Breast epithelium (tissue), 4 donors: Measurements from ENCODE around the gene SPG7. TPM values are rescaled to one million over a fixed set of nuclear protein-coding genes. Genes with fewer than 3 reads are reported as not detected.

Experiments used
- DNase-seq, 2 donors: peaks; one replicate each; pipeline ENCODE4 v3.0.0-alpha.2; 2019; ENCODE audit warnings: low spot score in 2 of 2
- H3K27ac ChIP-seq, 2 donors: fragments of 200-600 bp; sonication (generic) in 1 of 2; one replicate each; pipeline ENCODE4 v1.5.1; 2016 to 2019; ENCODE audit warnings: mild to moderate bottlenecking in 1 of 2
- H3K27me3 ChIP-seq, 2 donors: fragments of 200-600 bp; sonication (generic) in 1 of 2; one replicate each; pipeline versions ENCODE4 v1.5.1 to v1.6.0; 2017 to 2019; ENCODE audit warnings: control low read depth in 1 of 2, mild to moderate bottlenecking in 1 of 2
- H3K36me3 ChIP-seq: fragments of 200-600 bp; one replicate; pipeline ENCODE4 v1.5.1; 2019
- H3K4me1 ChIP-seq, 2 donors: fragments of 200-600 bp; sonication (generic); one replicate each; pipeline ENCODE4 v1.5.1; 2016 to 2019; ENCODE audit warnings: control low read depth in 1 of 2
- H3K4me3 ChIP-seq, 3 donors: fragments of 200-600 bp; sonication (generic); 1 replicate in 2 of 3; 2 replicates in 1 of 3; pipeline ENCODE4 v1.5.1; 2016 to 2019; ENCODE audit warnings: mild to moderate bottlenecking in 3 of 3, moderate library complexity in 2 of 3
- H3K9me3 ChIP-seq, 2 donors: fragments of 200-600 bp; sonication (generic) in 1 of 2; one replicate each; pipeline ENCODE4 v1.5.1; 2016 to 2019; ENCODE audit warnings: control low read depth in 1 of 2
- POLR2A ChIP-seq: fragments of 450-650 bp; IDR thresholded peaks from one replicate; pipeline ENCODE4 v1.6.1; 2016; ENCODE audit warnings: antibody characterized with exemption, mild to moderate bottlenecking, moderate library complexity
- POLR2AphosphoS5 ChIP-seq, 3 donors: sonication (generic); formaldehyde crosslinking; IDR thresholded peaks; one replicate each; pipeline ENCODE4 v1.6.1; 2017; ENCODE audit warnings: antibody characterized with exemption in 3 of 3
- intact Hi-C: fragments of 100-400 bp; cut with DNase I; formaldehyde crosslinking; loops from one replicate; pipeline ENCODE4 v1.15.1; 2023; ENCODE audit warnings: low total_unique reads
- total RNA-seq, 3 donors: library from RNA; depleted of rRNA; stranded (reverse); fragments of >200 nt; gene quantifications; one replicate each; pipeline ENCODE4 v1.1.0, GENCODE V29; 2016
- TF ChIP-seq, protein P1 (sequence below), 3 donors: fragments of 450-650 bp; IDR thresholded peaks; one replicate each; pipeline ENCODE4 v1.5.1; 2016 to 2017; ENCODE audit warnings: antibody characterized with exemption in 3 of 3, mild to moderate bottlenecking in 3 of 3, moderate library complexity in 3 of 3

Gene SPG7
- total RNA-seq, 3 donors from 2014 or later, result 104 to 126 (median 118) TPM

DNA sequence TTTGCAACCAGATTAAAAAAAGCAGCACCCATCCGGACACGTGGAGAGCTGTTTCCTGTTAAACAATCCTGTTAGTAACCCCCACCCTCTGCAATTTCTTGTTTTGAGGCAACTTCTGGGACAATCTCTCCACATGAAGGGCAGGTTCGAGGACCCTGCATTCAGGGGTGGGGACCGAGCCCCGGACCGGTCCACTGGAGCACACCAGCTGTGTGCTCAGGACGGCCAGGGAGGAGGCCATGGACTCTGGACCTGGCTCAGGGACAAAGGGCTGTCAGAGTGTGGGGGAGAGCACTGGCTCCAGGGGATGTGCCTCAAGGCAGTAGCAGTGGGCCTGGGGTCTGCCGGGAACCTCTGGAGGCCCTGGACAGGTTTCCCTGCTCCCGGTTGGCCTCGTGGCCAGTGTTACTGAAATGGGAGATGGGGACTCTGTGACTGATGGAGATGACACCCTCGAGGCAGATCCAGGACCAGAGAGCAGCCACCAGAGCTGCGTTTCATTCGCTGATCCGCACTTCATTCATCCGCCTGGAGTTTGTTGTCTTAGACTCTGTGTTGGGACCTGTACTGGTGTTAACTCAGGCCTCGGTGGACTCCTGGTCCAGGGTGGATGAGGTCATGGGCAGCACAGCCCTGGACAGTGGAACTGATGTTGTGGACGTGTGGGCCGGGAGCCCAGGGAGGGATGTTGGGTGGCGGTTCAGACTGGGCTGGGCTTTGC lies 64.4 kb downstream of the SPG7 start:
- intact Hi-C loops, result no loop called here
- H3K27me3 ChIP-seq, result peaks cover 13 to 59% of the 10 kb centered on the region in 2 donors
- no peak for DNase-seq
- no peak overlapping the region for H3K27ac ChIP-seq
- H3K36me3 ChIP-seq, result no peaks in the 10 kb centered on the region
- TF ChIP-seq POLR2A, result no peak
- TF ChIP-seq POLR2AphosphoS5 (IDR thresholded peaks at IDR 0.05), result no peak
- TF ChIP-seq, protein P1, sequence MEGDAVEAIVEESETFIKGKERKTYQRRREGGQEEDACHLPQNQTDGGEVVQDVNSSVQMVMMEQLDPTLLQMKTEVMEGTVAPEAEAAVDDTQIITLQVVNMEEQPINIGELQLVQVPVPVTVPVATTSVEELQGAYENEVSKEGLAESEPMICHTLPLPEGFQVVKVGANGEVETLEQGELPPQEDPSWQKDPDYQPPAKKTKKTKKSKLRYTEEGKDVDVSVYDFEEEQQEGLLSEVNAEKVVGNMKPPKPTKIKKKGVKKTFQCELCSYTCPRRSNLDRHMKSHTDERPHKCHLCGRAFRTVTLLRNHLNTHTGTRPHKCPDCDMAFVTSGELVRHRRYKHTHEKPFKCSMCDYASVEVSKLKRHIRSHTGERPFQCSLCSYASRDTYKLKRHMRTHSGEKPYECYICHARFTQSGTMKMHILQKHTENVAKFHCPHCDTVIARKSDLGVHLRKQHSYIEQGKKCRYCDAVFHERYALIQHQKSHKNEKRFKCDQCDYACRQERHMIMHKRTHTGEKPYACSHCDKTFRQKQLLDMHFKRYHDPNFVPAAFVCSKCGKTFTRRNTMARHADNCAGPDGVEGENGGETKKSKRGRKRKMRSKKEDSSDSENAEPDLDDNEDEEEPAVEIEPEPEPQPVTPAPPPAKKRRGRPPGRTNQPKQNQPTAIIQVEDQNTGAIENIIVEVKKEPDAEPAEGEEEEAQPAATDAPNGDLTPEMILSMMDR (IDR thresholded peaks at IDR 0.05), result no peak
- H3K4me3 ChIP-seq, result no peak overlapping the region
- H3K9me3 ChIP-seq, result no peaks in the 10 kb centered on the region
- H3K4me1 ChIP-seq, result peaks cover 8 to 12% of the 10 kb centered on the region in 2 donors

DNA sequence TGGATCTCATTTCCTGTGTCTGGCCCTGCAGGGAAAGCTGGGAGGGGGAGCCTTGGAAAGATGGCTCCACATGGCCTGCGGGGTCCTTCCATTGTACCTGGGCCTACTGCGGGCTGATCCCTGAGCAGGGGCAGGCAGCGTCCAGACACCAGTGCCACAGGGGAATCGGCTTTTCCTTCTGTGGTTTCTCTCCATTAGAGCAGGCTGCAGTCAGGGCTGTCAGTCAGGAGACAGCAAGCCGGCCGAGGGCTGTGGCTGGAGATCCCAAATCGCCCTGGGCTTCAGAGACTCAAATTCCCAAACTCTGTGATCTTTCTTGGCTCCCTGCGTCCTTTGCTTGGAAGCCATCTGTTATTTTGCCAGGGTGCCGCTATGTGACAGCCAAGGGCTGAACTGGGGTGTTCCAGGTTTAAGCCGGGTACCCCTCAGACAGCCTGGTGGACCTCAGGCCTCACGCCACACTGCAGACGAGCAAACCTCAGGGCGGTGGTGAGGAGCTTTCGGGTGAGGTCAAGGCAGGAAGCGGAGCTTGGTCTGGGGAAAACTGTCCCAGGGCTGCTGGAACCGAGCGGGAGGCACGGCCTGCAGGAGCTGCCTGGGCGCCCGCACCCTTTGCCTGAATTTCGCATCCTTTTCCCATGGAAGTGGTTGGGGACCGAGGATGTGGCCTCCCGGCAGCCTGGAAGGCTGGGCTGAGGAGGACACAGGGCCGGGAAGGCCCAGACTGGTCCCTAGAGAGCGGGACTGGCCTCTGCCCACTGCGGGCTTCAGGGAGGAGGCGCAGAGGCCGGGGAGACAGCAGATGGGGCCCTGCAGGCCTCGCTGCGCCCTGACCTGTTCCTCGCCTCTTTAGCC lies 65.8 kb downstream of the SPG7 start:
- Histone ChIP-seq H3K36me3 (no peaks in the 10 kb centered on the region), H3K27ac (no peak overlapping the region), H3K9me3 (no peaks in the 10 kb centered on the region), H3K27me3 (peaks cover 13 to 57% of the 10 kb centered on the region in 2 donors), H3K4me1 (peaks cover 8 to 12% of the 10 kb centered on the region in 2 donors), H3K4me3 (peak overlapping the region; percentile 6 to 65 (median 41))
- intact Hi-C loops, result no loop called here
- TF ChIP-seq, protein P1 (IDR thresholded peaks at IDR 0.05), result no peak
- TF ChIP-seq POLR2AphosphoS5 (IDR thresholded peaks at IDR 0.05), result no peak
- no peak for TF ChIP-seq POLR2A
- DNase-seq, result no peak

DNA sequence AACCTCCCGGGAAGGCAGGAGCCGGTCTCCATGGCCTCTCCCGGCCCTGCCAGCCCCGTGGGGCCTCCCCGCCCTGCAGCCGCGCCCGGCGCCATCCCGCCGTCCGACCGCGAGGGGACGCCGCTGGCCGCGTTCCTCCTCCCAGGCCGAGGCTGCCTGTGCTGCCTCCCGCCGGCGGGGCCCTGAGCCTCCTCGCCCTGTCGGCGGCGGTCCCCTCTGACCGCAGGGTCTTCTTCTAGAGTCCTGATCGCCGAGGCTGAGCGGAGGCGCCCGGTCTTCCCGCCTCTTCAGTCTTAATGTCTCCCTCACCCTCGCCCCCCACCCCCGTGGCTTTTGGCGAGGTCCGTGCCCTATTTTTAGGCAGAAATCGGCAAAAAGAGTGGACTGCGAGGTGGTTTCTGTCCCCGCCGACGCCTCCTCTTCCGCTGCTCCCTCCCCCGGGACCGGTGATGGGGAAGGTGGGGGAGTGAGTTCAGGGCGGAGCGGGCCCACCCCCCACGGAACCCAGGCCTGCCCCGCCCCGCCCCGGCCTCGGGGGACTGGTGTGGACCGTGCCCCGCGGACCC lies 66.6 kb downstream of the SPG7 start:
- DNase-seq, result no peak
- Histone ChIP-seq H3K27ac (no peak overlapping the region), H3K4me3 (peak overlapping the region; percentile 6 to 65 (median 41)), H3K27me3 (peaks cover 13 to 50% of the 10 kb centered on the region in 2 donors), H3K9me3 (no peaks in the 10 kb centered on the region), H3K36me3 (no peaks in the 10 kb centered on the region), H3K4me1 (peaks cover 8 to 12% of the 10 kb centered on the region in 2 donors)
- intact Hi-C loops, result no loop called here
- TF ChIP-seq, protein P1 (IDR thresholded peaks at IDR 0.05), result peak in 1 of 3 donors; percentile 39
- no peak for TF ChIP-seq POLR2A

DNA sequence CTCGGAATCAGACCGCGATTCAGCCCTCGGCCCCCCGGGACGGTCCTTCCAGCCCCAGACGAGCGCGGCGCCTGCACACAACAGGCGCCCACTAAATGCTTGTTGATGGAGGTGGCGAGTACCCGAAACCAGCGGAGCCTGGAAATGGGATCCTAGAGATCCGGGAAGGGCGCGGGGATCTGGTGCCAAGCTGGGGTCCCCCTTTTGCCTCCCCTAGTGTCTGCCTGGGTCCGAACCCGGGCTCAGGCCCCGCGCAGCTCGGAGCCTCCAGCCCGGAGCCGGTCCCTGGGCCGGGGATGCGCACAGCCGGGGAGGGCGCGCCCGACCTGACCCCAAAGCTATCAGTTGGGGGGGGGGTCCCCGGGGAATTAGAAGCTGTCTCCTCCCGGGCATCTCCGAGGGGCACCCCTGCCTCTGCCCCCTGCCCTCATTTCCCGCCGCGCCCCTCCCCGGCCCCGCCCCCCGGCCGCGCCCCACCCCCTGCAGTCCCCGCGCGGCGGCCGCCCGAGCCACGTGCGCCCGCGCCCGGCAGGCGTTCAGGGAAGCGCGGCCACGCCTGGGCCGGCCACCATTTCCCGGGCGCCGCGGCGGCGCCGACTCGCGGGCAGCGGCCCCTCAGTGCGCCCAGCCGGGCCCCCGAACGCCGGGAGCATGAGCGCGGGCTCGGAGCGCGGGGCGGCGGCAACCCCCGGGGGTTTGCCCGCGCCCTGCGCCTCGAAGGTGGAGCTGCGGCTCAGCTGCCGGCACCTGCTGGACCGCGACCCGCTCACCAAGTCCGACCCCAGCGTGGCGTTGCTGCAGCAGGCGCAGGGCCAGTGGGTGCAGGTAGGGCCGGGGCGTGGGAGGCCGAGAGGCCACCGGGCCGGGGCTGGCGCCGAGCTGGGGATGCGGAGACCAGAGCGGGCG lies 67.3 kb downstream of the SPG7 start, which contains the start of gene CPNE7:
CPNE7 (plus strand) TSS at position 512 of the 906 bp plus-strand sequence; CDS start at position 652, 140 bp downstream.
- Histone ChIP-seq H3K27ac (no peak within 1 kb of the TSS), H3K4me3 (peak within 1 kb of the TSS; percentile 6 to 65 (median 41)), H3K27me3 (peaks cover 13 to 43% of the 10 kb centered on the region in 2 donors), H3K36me3 (no peaks in the 10 kb centered on the region), H3K4me1 (peaks cover 8 to 12% of the 10 kb centered on the region in 2 donors), H3K9me3 (no peaks in the 10 kb centered on the region)
- DNase-seq, result no peak
- TF ChIP-seq, protein P1 (IDR thresholded peaks at IDR 0.05), result no peak
- TF ChIP-seq POLR2AphosphoS5 (IDR thresholded peaks at IDR 0.05) (no peak), POLR2A (no peak)
- intact Hi-C loops, result no loop called here
